SK-N-SH (cell line): Measurements from ENCODE around the gene CACUL1. TPM values are rescaled to one million over a fixed set of nuclear protein-coding genes. Genes with fewer than 3 reads are reported as not detected.
A peak's percentile ranks its signal among the peaks of the same experiment; 100 is the strongest.

Experiments
- CTCF ChIA-PET: fragments of 300-600, 350-600 bp; formaldehyde crosslinking; extraction: SDS; loops from one replicate; lab custom pipeline; 2021; lab: Yijun Ruan, JAX
- POLR2A ChIA-PET: fragments of 350-600 bp; sonication (Branson Sonifier 250); formaldehyde crosslinking; extraction: SDS; loops from one replicate; lab custom pipeline; 2020; ENCODE audit warnings: antibody characterized with exemption, inconsistent platforms; lab: Yijun Ruan, JAX
- DNase-seq: peaks from one replicate; pipeline ENCODE4 v3.0.0; 2012
- H2AFZ ChIP-seq: fragments of 200-600 bp; sonication (generic); 2 replicates; pipeline ENCODE4 v1.8.1; 2016; ENCODE audit warnings: antibody characterized with exemption, mild to moderate bottlenecking, low read depth
- H3F3A ChIP-seq: fragments of 200-600 bp; sonication (generic); replicated peaks from 2 replicates; pipeline ENCODE3; 2016; ENCODE audit warnings: antibody characterized with exemption, mild to moderate bottlenecking; ENCODE audit not compliant: insufficient read depth
- H3K27ac ChIP-seq, 2 experiments: fragments of 200-500 bp in 1 of 2; fragments of 200-600 bp in 1 of 2; sonication (Bioruptor generic) in 1 of 2; sonication (generic), shearing (Covaris generic) in 1 of 2; 2 replicates each; pipeline versions ENCODE4 v1.5.1 to v1.6.1; 2014 to 2016; ENCODE audit warnings: low read depth in 2 of 2, inconsistent platforms in 1 of 2, low read length in 1 of 2, mild to moderate bottlenecking in 1 of 2, mixed read lengths in 1 of 2
- H3K27me3 ChIP-seq: fragments of 200-600 bp; sonication (generic), shearing (Covaris generic); 2 replicates; pipeline ENCODE4 v1.6.1; 2016; ENCODE audit warnings: mixed run types; ENCODE audit not compliant: insufficient read depth
- H3K36me3 ChIP-seq, 2 experiments: fragments of 200-500 bp in 1 of 2; fragments of 200-600 bp in 1 of 2; sonication (Bioruptor generic) in 1 of 2; sonication (generic) in 1 of 2; replicated peaks in 1 of 2; 2 replicates each; pipeline versions ENCODE3 to v1.5.1; 2014 to 2016; ENCODE audit warnings: low read length in 1 of 2, mild to moderate bottlenecking in 1 of 2; ENCODE audit not compliant: insufficient read depth in 2 of 2, control insufficient read depth in 1 of 2
- H3K4me1 ChIP-seq, 2 experiments: fragments of 200-500 bp in 1 of 2; fragments of 200-600 bp in 1 of 2; sonication (Bioruptor generic) in 1 of 2; sonication (generic), shearing (Covaris generic) in 1 of 2; 2 replicates each; pipeline versions ENCODE4 v1.5.1 to v1.6.1; 2014 to 2016; ENCODE audit warnings: low read depth in 1 of 2, low read length in 1 of 2, mixed run types in 1 of 2; ENCODE audit not compliant: insufficient read depth in 2 of 2, control insufficient read depth in 1 of 2
- H3K4me2 ChIP-seq: fragments of 200-600 bp; sonication (generic), shearing (Covaris generic); 2 replicates; pipeline ENCODE4 v1.6.1; 2017; ENCODE audit warnings: mixed run types
- H3K4me3 ChIP-seq, 2 experiments: fragments of 200-500 bp in 1 of 2; fragments of 200-600 bp in 1 of 2; sonication (Bioruptor generic) in 1 of 2; sonication (generic), shearing (Covaris generic) in 1 of 2; 2 replicates each; pipeline versions ENCODE4 v1.5.1 to v1.8.1; 2014 to 2016; ENCODE audit warnings: low read depth in 2 of 2, inconsistent platforms in 1 of 2, low read length in 1 of 2, mild to moderate bottlenecking in 1 of 2, mixed read lengths in 1 of 2, moderate library complexity in 1 of 2
- H3K79me2 ChIP-seq: fragments of 200-600 bp; sonication (generic); 2 replicates; pipeline ENCODE4 v1.8.1; 2017; ENCODE audit warnings: mild to moderate bottlenecking; ENCODE audit not compliant: insufficient read depth
- H3K9ac ChIP-seq: fragments of 200-600 bp; sonication (generic); 2 replicates; pipeline ENCODE4 v1.6.1; 2017; ENCODE audit warnings: mixed run types
- H3K9me2 ChIP-seq: fragments of 200-600 bp; sonication (generic); 2 replicates; pipeline ENCODE4 v1.6.1; 2017; ENCODE audit warnings: mixed run types
- H3K9me3 ChIP-seq: fragments of 200-600 bp; sonication (generic); 2 replicates; pipeline ENCODE4 v1.6.1; 2017; ENCODE audit warnings: mixed run types, mild to moderate bottlenecking, moderate library complexity
- H4K20me1 ChIP-seq: fragments of 200-600 bp; sonication (generic); 2 replicates; pipeline ENCODE4 v1.6.1; 2017; ENCODE audit warnings: mild to moderate bottlenecking, mixed run types; ENCODE audit not compliant: insufficient read depth
- CHD2 ChIP-seq: fragments of 150-350 bp; IDR thresholded peaks from 2 replicates; pipeline ENCODE4 v1.6.1; 2018; ENCODE audit warnings: low read length; ENCODE audit not compliant: partially characterized antibody
- CTCF ChIP-seq: fragments of 200-600 bp; sonication (generic); IDR thresholded peaks from 2 replicates; pipeline ENCODE4 v1.6.1; 2017; ENCODE audit warnings: antibody characterized with exemption, mild to moderate bottlenecking, moderate library complexity
- FOXJ3 ChIP-seq: sonication (generic); formaldehyde crosslinking; IDR thresholded peaks from 2 replicates; pipeline ENCODE4 v1.5.1; 2020; ENCODE audit warnings: mild to moderate bottlenecking, missing genetic modification reagents
- FOXM1 ChIP-seq: IDR thresholded peaks from 2 replicates; pipeline ENCODE4 v1.4.0; 2012; ENCODE audit warnings: low read depth, mild to moderate bottlenecking
- GABPA ChIP-seq: IDR thresholded peaks from 2 replicates; pipeline ENCODE4 v1.4.0; 2012; ENCODE audit warnings: low read depth, mild to moderate bottlenecking
- GATA2 ChIP-seq: sonication (generic); formaldehyde crosslinking; IDR thresholded peaks from 2 replicates; pipeline ENCODE4 v1.5.0; 2020; ENCODE audit warnings: mild to moderate bottlenecking, missing genetic modification reagents
- JUND ChIP-seq: IDR thresholded peaks from 2 replicates; pipeline ENCODE4 v1.4.0; 2012
- MXI1 ChIP-seq: IDR thresholded peaks from 2 replicates; pipeline ENCODE4 v1.6.1; 2012; ENCODE audit warnings: mild to moderate bottlenecking, low read depth, low read length, improper control_type of control experiment
- NFIC ChIP-seq: IDR thresholded peaks from 2 replicates; pipeline ENCODE4 v1.4.0; 2012; ENCODE audit warnings: borderline replicate concordance
- POLR2AphosphoS5 ChIP-seq: IDR thresholded peaks from 2 replicates; pipeline ENCODE4 v1.6.1; 2012; ENCODE audit warnings: low read depth, low read length
- RAD21 ChIP-seq: IDR thresholded peaks from 2 replicates; pipeline ENCODE4 v1.6.1; 2012; ENCODE audit warnings: mild to moderate bottlenecking, low read length
- REST ChIP-seq: IDR thresholded peaks from 2 replicates; pipeline ENCODE4 v1.6.1; 2012; ENCODE audit warnings: mild to moderate bottlenecking, low read depth, low read length, moderate library complexity
- RFX5 ChIP-seq: IDR thresholded peaks from 2 replicates; pipeline ENCODE4 v1.6.1; 2012; ENCODE audit warnings: mild to moderate bottlenecking, improper control_type of control experiment, low read length
- TAF1 ChIP-seq: IDR thresholded peaks from 2 replicates; pipeline ENCODE4 v1.6.1; 2012; ENCODE audit warnings: low read depth, mild to moderate bottlenecking, low read length, moderate library complexity, borderline replicate concordance
- TCF12 ChIP-seq: IDR thresholded peaks from 2 replicates; pipeline ENCODE4 v1.4.0; 2012
- TEAD4 ChIP-seq: IDR thresholded peaks from 2 replicates; pipeline ENCODE4 v1.4.0; 2012; ENCODE audit warnings: mild to moderate bottlenecking, borderline replicate concordance; ENCODE audit not compliant: insufficient read depth
- USF1 ChIP-seq: IDR thresholded peaks from 2 replicates; pipeline ENCODE4 v1.4.0; 2012; ENCODE audit warnings: low read depth, borderline replicate concordance
- USF2 ChIP-seq: fragments of 150-350 bp; IDR thresholded peaks from 2 replicates; pipeline ENCODE4 v1.6.1; 2017; ENCODE audit warnings: antibody characterized with exemption, low read length, low read depth, borderline replicate concordance
- WGBS: methylation state at CpG from one replicate; pipeline ENCODE4 v1.1.6; 2017; ENCODE audit warnings: low lambda C conversion rate; 5-methylcytosine and 5-hydroxymethylcytosine counted together
- polyA plus RNA-seq, 3 experiments: library from polyadenylated mRNA; depleted of rRNA; stranded (reverse); fragments of >200 nt; gene quantifications; 2 replicates each; pipeline ENCODE4 v1.2.3, GENCODE V29; 2012
- TF ChIP-seq, protein P1 (sequence below): fragments of 150-350 bp; IDR thresholded peaks from 2 replicates; pipeline ENCODE4 v1.6.1; 2016; ENCODE audit warnings: mild to moderate bottlenecking, low read depth, low read length

The CACUL1 gene
- polyA plus RNA-seq, 1 of the 3 experiments (the other 2 are of a cell fraction), result 2.6 TPM

GRCh38 chr10:118754556-118755423 is at the start of gene CACUL1 (continued):
- TF ChIP-seq FOXJ3 (CRISPR knock-in tag) (no peak), GATA2 (CRISPR knock-in tag) (no peak), GABPA (no peak), POLR2AphosphoS5 (peak; percentile 73), USF2 (peak; percentile 94), RAD21 (no peak), USF1 (peak; percentile 98), CHD2 (peak; percentile 64), JUND (peak; percentile 33; the same call in 1 of the 2 replicates)
- TF ChIP-seq, protein P1, sequence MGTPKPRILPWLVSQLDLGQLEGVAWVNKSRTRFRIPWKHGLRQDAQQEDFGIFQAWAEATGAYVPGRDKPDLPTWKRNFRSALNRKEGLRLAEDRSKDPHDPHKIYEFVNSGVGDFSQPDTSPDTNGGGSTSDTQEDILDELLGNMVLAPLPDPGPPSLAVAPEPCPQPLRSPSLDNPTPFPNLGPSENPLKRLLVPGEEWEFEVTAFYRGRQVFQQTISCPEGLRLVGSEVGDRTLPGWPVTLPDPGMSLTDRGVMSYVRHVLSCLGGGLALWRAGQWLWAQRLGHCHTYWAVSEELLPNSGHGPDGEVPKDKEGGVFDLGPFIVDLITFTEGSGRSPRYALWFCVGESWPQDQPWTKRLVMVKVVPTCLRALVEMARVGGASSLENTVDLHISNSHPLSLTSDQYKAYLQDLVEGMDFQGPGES, result no peak

- no peak for DNase-seq
- H3K36me3 ChIP-seq, result no peaks in the 10 kb centered on the region
- 61% methylated on average over 3 of the region's 3 CpGs for WGBS
- no peaks in the 10 kb centered on the region for H3K9me3 ChIP-seq
- H2AFZ ChIP-seq, result no peak overlapping the region
- no peaks in the 10 kb centered on the region for H3K27me3 ChIP-seq
- POLR2A ChIA-PET, result no interaction called here
- CTCF ChIA-PET, result interaction anchor here (0.7 to 2.3 kb wide), 15 partner anchors 11 to 240 kb away, joined by 3 to 9 read pairs (median 4); no protein-coding TSS in a partner anchor
- no peak overlapping the region for H3K9ac ChIP-seq
- H3F3A ChIP-seq, result no peaks in the 10 kb centered on the region
- H3K9me2 ChIP-seq, result no peaks in the 10 kb centered on the region
- no peaks in the 10 kb centered on the region for H3K79me2 ChIP-seq
- no peaks in the 10 kb centered on the region for H4K20me1 ChIP-seq
- H3K4me3 ChIP-seq, result no peak overlapping the region
- TF ChIP-seq FOXM1 (no peak), MXI1 (no peak), TAF1 (no peak), TEAD4 (no peak), NFIC (no peak), GATA2 (CRISPR knock-in tag) (no peak), REST (no peak), TCF12 (no peak), CTCF (no peak), POLR2AphosphoS5 (no peak), RFX5 (no peak)
- TF ChIP-seq, protein P1, result no peak
- H3K27ac ChIP-seq, result no peak overlapping the region
- no peaks in the 10 kb centered on the region for H3K4me1 ChIP-seq
- H3K4me2 ChIP-seq, result no peak overlapping the region
These were observed 49.5 kb upstream of the CACUL1 start for GRCh38 chr10:118804262-118804773.
